AG08396 (cell line): Measurements from ENCODE around the gene CACNB1.

Experiments
- DNase-seq: peaks from one replicate; pipeline ENCODE4 v3.0.0; 2012; ENCODE audit warnings: low spot score, mixed read lengths

The CACNB1 gene

GRCh38 chr17:39123627-39124026, 73.8 kb downstream of the CACNB1 start:
- DNase-seq: no peak
